Transverse colon (tissue), 4 donors: ENCODE data around the gene FAM216A. TPM values are rescaled to one million over a fixed set of nuclear protein-coding genes. Genes with fewer than 3 reads are reported as not detected.
"Not testable (repeated sequence)": the region's sequence is repeated elsewhere in the genome, so short reads cannot be mapped to it uniquely, and the experiment has no call there.

Source experiments
- DNase-seq: peaks from one replicate; pipeline ENCODE4 v3.0.0-alpha.2; 2019
- H3K27ac ChIP-seq, 4 donors: fragments of 200-600 bp; sonication (generic); 2 replicates each; pipeline ENCODE4 v1.5.1; 2016 to 2018; ENCODE audit warnings: inconsistent platforms in 4 of 4
- H3K27me3 ChIP-seq: fragments of 200-600 bp; sonication (generic); 2 replicates; pipeline ENCODE4 v1.5.1; 2017; ENCODE audit warnings: inconsistent platforms
- H3K36me3 ChIP-seq, 4 donors: fragments of 200-600 bp; sonication (generic); 2 replicates each; pipeline ENCODE4 v1.5.1; 2017 to 2019; ENCODE audit warnings: inconsistent platforms in 4 of 4
- H3K4me1 ChIP-seq, 4 donors: fragments of 200-600 bp; sonication (generic); 2 replicates each; pipeline ENCODE4 v1.5.1; 2017 to 2020; ENCODE audit warnings: inconsistent platforms in 4 of 4
- H3K4me3 ChIP-seq, 4 donors: fragments of 200-600 bp; sonication (generic); 1 replicate in 1 of 4; 2 replicates in 3 of 4; pipeline versions ENCODE4 v1.5.1 to v1.6.1; 2017 to 2019; ENCODE audit warnings: inconsistent platforms in 4 of 4
- H3K9me3 ChIP-seq, 2 donors: fragments of 200-600 bp; sonication (generic); 2 replicates each; pipeline ENCODE4 v1.5.1; 2017 to 2019; ENCODE audit warnings: inconsistent platforms in 2 of 2
- EP300 ChIP-seq: sonication (generic); formaldehyde crosslinking; IDR thresholded peaks from one replicate; pipeline ENCODE4 v1.6.1; 2017; ENCODE audit warnings: antibody characterized with exemption, low read depth
- POLR2A ChIP-seq: fragments of 450-650 bp; IDR thresholded peaks from one replicate; pipeline ENCODE4 v1.6.1; 2016; ENCODE audit warnings: antibody characterized with exemption, mild to moderate bottlenecking, moderate library complexity
- POLR2AphosphoS5 ChIP-seq, 3 donors: sonication (generic); formaldehyde crosslinking; IDR thresholded peaks; one replicate each; pipeline ENCODE4 v1.6.1; 2016; ENCODE audit warnings: antibody characterized with exemption in 3 of 3
- WGBS, 2 donors: methylation state at CpG; one replicate each; pipeline ENCODE4 v1.1.5; 2018; ENCODE audit warnings: low coverage in 1 of 2; 5-methylcytosine and 5-hydroxymethylcytosine counted together
- in situ Hi-C, 4 donors: fragments of 200-750 bp; cut with MboI; loops; one replicate each; pipeline versions ENCODE4 v1.15.0 to v1.15.1; 2017; ENCODE audit warnings: low sequenced_read_pairs in 3 of 4, low pct_ligation_motif_present in 1 of 4, low pct_unique_long_range_greater_than_20kb in 1 of 4
- intact Hi-C: fragments of 100-400 bp; cut with DNase I; formaldehyde crosslinking; loops from one replicate; pipeline ENCODE4 v1.15.1; 2023; ENCODE audit warnings: low total_unique reads
- total RNA-seq, 4 donors: library from RNA; depleted of rRNA; stranded (reverse); fragments of >200 nt; gene quantifications; one replicate each; pipeline ENCODE4 v1.1.0, GENCODE V29; 2016
- TF ChIP-seq, protein P1 (sequence below), 5 experiments: fragments of 200-600 bp in 3 of 5; fragments of 450-650 bp in 2 of 5; sonication (generic) in 3 of 5; IDR thresholded peaks; 1 replicate in 2 of 5; 2 replicates in 3 of 5; pipeline ENCODE4 v1.5.1; 2016 to 2017; ENCODE audit warnings: antibody characterized with exemption in 5 of 5, inconsistent platforms in 3 of 5, mild to moderate bottlenecking in 2 of 5, moderate library complexity in 1 of 5

The FAM216A gene
- total RNA-seq, 4 donors from 2014 or later = 1.2 to 6.7 (median 1.6) TPM; not detected in 1

DNA sequence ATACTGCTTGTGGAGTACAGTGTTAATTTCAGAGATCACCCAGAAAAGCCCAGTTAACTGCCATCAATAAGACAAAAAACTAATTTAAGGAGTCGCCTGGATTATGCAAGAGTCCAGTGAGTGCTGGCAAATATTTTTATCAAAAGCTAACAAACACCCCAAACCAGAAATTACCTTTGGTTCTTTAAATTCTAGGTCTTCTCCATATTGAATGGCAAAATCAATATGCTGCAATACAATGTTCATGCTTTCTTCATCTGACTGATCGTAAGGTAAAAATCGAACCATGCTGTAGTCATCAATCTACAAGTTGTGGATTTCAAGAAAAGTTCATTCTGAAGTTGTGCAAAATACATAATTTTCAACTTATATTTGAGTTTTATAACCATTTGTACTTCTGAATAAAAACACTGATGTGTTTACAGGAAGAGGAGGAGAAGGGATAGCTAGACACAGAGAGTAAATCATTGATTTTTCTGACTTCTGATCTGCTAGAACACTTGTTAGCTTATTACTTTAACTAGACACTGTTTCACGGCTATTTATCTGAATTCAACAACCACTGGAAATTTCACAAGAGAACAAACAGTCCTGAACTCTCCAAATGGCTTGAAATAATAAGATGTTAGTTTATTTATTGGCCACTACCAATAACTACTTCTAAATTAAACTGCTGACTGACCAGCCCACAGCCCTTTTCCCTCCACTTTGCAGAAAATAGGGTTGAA lies 14.9 kb upstream of the FAM216A start:
- Histone ChIP-seq H3K36me3 (peaks cover 0 to 7% (median 2%) of the 10 kb centered on the region in 4 donors), H3K4me1 (peaks cover 0 to 10% (median 8%) of the 10 kb centered on the region in 4 donors), H3K4me3 (no peak overlapping the region), H3K9me3 (no peaks in the 10 kb centered on the region), H3K27me3 (no peaks in the 10 kb centered on the region), H3K27ac (no peak overlapping the region)
- 87 to 92% methylated on average over 4 of the region's 4 CpGs for WGBS, 2 donors
- DNase-seq = no peak
- intact Hi-C loops = loop anchor here (5.0 kb wide), 1 partner anchor 149 kb away; no protein-coding TSS in a partner anchor
- no peak for TF ChIP-seq EP300
- TF ChIP-seq, protein P1, sequence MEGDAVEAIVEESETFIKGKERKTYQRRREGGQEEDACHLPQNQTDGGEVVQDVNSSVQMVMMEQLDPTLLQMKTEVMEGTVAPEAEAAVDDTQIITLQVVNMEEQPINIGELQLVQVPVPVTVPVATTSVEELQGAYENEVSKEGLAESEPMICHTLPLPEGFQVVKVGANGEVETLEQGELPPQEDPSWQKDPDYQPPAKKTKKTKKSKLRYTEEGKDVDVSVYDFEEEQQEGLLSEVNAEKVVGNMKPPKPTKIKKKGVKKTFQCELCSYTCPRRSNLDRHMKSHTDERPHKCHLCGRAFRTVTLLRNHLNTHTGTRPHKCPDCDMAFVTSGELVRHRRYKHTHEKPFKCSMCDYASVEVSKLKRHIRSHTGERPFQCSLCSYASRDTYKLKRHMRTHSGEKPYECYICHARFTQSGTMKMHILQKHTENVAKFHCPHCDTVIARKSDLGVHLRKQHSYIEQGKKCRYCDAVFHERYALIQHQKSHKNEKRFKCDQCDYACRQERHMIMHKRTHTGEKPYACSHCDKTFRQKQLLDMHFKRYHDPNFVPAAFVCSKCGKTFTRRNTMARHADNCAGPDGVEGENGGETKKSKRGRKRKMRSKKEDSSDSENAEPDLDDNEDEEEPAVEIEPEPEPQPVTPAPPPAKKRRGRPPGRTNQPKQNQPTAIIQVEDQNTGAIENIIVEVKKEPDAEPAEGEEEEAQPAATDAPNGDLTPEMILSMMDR (IDR thresholded peaks at IDR 0.05) = no peak
- no peak for TF ChIP-seq POLR2A
- no peak for TF ChIP-seq POLR2AphosphoS5 (IDR thresholded peaks at IDR 0.05)
- in situ Hi-C loops = loop anchor here in 2 of 4 donors (10.0 to 25.0 kb wide), 4 partner anchors 51 to 384 kb away; partner anchors contain the start of genes CCDC63 (in 2 of the 2), PPP1CC (in 1 of the 2), RAD9B (in 1 of the 2) and VPS29 (in 1 of the 2)

DNA sequence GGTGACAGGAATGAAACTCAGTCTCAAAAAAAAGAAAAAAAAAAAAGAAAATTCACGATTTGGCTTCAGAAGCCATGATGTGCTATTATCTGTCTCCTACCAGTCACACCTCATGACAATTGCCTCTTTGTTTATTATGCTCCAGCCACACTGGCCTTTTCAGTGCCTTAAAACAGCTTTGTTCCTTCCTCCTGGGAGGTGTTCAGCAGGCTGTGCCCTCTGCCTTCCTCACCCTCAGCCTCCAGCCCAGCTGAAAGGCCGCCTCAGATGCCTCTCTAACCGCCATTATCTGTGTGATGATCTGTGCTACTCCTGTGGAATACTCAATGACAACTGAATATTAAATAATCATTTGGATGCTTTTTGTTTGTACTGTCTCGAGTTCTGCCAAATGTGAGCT lies 9.9 kb upstream of the FAM216A start:
- WGBS, 2 donors = 86 to 93% methylated on average over 3 to 4 of the region's 4 CpGs
- in situ Hi-C loops = loop anchor here in 2 of 4 donors (10.0 to 25.0 kb wide), 4 partner anchors 46 to 379 kb away; partner anchors contain the start of genes CCDC63 (in 2 of the 2), PPP1CC (in 1 of the 2), RAD9B (in 1 of the 2) and VPS29 (in 1 of the 2)

DNA sequence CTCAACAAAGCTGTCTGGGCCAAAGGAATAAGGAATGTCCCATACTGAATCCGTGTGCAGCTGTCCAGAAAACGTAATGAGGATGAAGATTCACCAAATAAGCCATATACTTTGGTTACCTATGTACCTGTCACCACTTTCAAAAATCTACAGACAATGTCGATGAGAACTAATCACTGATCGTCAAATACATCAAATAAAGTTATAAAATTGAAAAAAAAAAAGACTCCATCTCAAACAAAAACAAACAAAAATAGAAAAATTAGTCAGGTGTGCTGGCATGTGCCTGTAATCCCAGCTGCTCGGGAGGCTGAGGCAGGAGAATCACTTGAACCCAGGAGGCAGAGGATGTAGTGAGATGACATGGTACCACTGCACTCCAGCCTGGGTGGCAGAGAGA lies 7.5 kb upstream of the FAM216A start:
- H3K27ac ChIP-seq, DNase-seq, H3K4me3 ChIP-seq, H3K36me3 ChIP-seq, intact Hi-C loops, H3K9me3 ChIP-seq, H3K4me1 ChIP-seq, H3K27me3 ChIP-seq: not testable (repeated sequence)
- in situ Hi-C loops = loop anchor here in 2 of 4 donors (25.0 kb wide), 2 partner anchors 276 to 376 kb away; partner anchors contain the start of genes CCDC63 (in 2 of the 2) and PPP1CC (in 1 of the 2)
- 85 to 88% methylated on average over 5 of the region's 5 CpGs for WGBS, 2 donors

More for the DNA sequence above, 9.9 kb upstream of the FAM216A start:
- Histone ChIP-seq H3K9me3 (no peaks in the 10 kb centered on the region), H3K4me1 (no peaks in the 10 kb centered on the region), H3K27ac (no peak overlapping the region), H3K4me3 (no peak overlapping the region), H3K36me3 (peaks cover 0 to 8% (median 2%) of the 10 kb centered on the region in 4 donors), H3K27me3 (no peaks in the 10 kb centered on the region)
- no peak for TF ChIP-seq POLR2A
- TF ChIP-seq, protein P1 (IDR thresholded peaks at IDR 0.05) = no peak
- no peak for TF ChIP-seq EP300
- TF ChIP-seq POLR2AphosphoS5 (IDR thresholded peaks at IDR 0.05) = no peak
- intact Hi-C loops = no loop called here
- DNase-seq = no peak

DNA sequence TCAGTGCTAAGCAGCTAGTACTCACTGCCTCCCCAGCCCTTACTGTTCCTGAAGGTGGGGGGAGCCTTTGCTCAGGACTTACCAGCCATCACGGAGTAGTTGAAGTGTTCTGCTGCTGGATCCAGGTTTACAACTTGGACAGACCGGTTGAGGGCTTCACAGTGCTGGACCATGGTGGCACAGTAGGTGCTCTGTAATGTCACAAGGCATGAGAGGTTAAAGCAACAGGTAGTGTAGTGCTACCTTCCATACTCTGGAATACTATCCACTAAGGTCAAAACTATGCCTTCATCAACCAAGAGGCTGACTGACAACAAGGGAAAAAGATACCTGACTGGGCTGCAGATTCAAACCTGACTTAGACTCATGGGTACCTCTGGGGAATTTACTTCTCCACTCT lies 3.6 kb upstream of the FAM216A start:
- 90% methylated on average over 2 of the region's 2 CpGs; no CpG with 5 or more reads in 1 of the 2 donors for WGBS, 2 donors
- intact Hi-C loops = no loop called here
- H3K36me3 ChIP-seq = peaks cover 0 to 8% (median 2%) of the 10 kb centered on the region in 4 donors

DNA sequence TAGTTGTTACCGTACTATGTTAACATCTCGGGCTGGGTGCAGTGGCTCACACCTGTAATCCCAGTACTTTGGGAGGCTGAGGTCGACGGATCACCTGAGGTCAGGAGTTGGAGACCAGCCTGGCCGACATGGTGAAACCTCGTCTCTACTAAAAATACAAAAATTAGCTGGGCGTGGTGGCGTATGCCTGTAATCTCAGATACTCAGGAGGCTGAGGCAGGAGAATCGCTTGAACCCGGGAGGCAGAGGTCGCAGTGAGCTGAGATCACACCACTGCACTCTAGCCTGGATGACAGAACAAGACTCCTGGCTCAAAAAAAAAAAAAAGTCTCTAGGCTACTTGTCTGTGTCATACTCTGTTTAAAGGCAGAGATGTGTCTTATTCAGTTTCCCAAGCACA lies 2.9 kb upstream of the FAM216A start:
- DNase-seq, H3K27me3 ChIP-seq, H3K27ac ChIP-seq, H3K4me3 ChIP-seq, H3K9me3 ChIP-seq, H3K36me3 ChIP-seq, intact Hi-C loops: not testable (repeated sequence)
- peaks cover 8 to 34% (median 24%) of the 10 kb centered on the region in 4 donors for H3K4me1 ChIP-seq
- in situ Hi-C loops = loop anchor here in 2 of 4 donors (25.0 kb wide), 2 partner anchors 272 to 372 kb away; partner anchors contain the start of genes CCDC63 (in 2 of the 2) and PPP1CC (in 1 of the 2)
- WGBS, 2 donors = 96 to 98% methylated on average over 7 to 11 of the region's 11 CpGs

More for the DNA sequence above, 3.6 kb upstream of the FAM216A start:
- no peak overlapping the region for H3K27ac ChIP-seq
- DNase-seq = no peak
- no peak for TF ChIP-seq EP300
- TF ChIP-seq, protein P1 (IDR thresholded peaks at IDR 0.05) = no peak
- no peak for TF ChIP-seq POLR2AphosphoS5 (IDR thresholded peaks at IDR 0.05)
- in situ Hi-C loops = loop anchor here in 2 of 4 donors (25.0 kb wide), 2 partner anchors 272 to 372 kb away; partner anchors contain the start of genes CCDC63 (in 2 of the 2) and PPP1CC (in 1 of the 2)
- H3K27me3 ChIP-seq = no peaks in the 10 kb centered on the region
- H3K9me3 ChIP-seq = no peaks in the 10 kb centered on the region
- no peak overlapping the region for H3K4me3 ChIP-seq
- H3K4me1 ChIP-seq = peaks cover 8 to 33% (median 24%) of the 10 kb centered on the region in 4 donors
